ENCODE results near the gene RFLNA. TPM values are rescaled to one million over a fixed set of nuclear protein-coding genes. Genes with fewer than 3 reads are reported as not detected.

Gene RFLNA
- polyA plus RNA-seq, 3 donors = 0.16 to 12.7 (median 1.2) TPM

DNA sequence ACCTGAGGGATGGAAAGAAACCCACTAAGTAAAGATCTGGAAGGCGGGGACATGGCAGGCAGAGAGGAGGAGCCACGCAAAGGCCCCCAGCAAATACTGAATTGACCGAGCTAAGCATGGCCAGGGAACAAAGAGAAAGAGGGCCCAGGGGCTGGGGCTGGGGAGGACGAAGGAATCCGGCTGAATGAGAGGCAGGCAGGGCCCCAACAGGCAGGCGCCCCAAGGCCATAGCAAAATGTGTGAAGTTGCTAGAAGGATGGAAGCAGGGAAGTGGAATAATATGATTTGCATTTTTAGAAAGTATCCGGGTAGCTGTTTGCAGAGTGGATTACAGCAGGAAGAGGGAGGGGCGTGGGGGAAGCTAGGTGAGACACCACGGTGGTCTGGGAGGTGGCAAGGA, 49.1 kb downstream of the RFLNA start:
- no peak overlapping the region for H3K27ac ChIP-seq (ENCODE audit: low read depth, low read length)
- WGBS, 3 donors = 85 to 90% (median 86%) methylated on average over 9 of the region's 9 CpGs

- 95 to 96% (median 96%) methylated on average over 35 to 38 of the region's 38 CpGs for WGBS, 3 donors
- no peak overlapping the region for H3K27ac ChIP-seq (ENCODE audit: low read depth, low read length)
Observed at GRCh38 chr12:124344526-124344925, 49.6 kb downstream of the RFLNA start.

GRCh38 chr12:124345795-124346194, 50.9 kb downstream of the RFLNA start:
- 65 to 90% (median 76%) methylated on average over 13 of the region's 13 CpGs for WGBS, 3 donors
- no peak overlapping the region for H3K27ac ChIP-seq (ENCODE audit: low read depth, low read length)

- WGBS, 3 donors = 92 to 95% (median 93%) methylated on average over 37 to 38 of the region's 38 CpGs
- no peak overlapping the region for H3K27ac ChIP-seq (ENCODE audit: low read depth, low read length)
Observed at GRCh38 chr12:124346425-124347168, 51.7 kb downstream of the RFLNA start.

DNA sequence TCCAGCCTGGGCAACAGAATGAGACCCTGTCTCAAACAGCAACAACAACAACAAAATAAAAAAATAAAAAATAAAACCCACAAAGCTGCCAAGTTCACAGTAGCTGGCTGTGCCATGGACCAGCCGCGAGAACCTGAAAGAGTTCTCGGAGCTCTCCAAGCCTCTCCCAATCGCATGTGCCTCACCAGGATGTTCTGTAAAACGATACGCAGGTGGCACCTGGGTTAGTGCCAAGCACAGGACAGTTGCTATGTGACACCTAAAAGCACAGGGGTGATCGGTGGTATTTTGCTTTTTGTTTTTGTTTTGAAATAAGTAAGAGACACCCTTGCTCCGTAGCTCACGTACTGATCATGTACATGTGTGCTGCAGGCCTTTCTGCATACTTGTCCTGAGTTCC, 52.4 kb downstream of the RFLNA start:
- H3K27ac ChIP-seq (ENCODE audit: low read depth, low read length) = no peak overlapping the region
- WGBS, 3 donors = 88 to 94% (median 94%) methylated on average over 9 of the region's 9 CpGs

- WGBS, 3 donors = 80 to 86% (median 86%) methylated on average over 32 to 34 of the region's 34 CpGs
- H3K27ac ChIP-seq (ENCODE audit: low read depth, low read length) = no peak overlapping the region
Observed at GRCh38 chr12:124347805-124348658, 53.1 kb downstream of the RFLNA start.

DNA sequence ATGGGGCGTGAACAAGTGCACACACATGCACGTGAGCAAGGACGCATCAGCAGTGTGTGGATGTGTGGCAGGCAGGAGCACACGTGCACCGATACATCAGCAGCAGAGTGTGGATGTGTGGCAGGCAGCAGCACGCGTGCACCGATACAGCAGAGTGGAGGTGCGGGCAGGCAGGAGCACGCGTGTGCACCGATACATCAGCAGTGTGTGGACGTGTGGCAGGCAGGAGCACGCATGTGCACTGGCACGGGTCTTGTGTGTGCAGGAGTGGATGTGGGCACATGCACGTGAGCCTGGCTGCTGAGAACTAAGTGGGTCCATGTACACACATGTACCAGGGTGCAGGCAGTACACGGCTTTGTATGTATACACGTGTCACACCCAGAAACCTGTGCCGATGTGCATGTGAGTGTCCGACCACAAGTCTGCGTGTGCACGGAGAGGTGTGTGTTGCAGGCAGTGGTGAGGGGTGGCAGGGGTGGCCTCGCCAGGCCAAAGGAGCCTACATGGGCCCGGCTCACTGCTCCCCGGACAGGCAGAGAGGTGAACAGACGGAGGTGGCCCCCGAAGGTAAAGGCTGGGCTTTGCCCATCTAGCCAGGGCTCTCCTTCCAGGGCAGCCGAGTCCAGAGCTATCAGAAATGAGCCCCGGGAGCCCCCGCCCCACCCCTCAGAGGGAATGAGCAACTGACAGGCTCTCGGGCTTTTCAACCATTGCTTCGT, 53.9 kb downstream of the RFLNA start:
- WGBS, 3 donors = 92 to 94% (median 93%) methylated on average over 32 of the region's 32 CpGs
- H3K27ac ChIP-seq (ENCODE audit: low read depth, low read length) = no peak overlapping the region

GRCh38 chr12:124350491-124350890, 55.6 kb downstream of the RFLNA start:
- WGBS, 3 donors = 96 to 97% (median 97%) methylated on average over 18 of the region's 18 CpGs
- no peak overlapping the region for H3K27ac ChIP-seq (ENCODE audit: low read depth, low read length)

DNA sequence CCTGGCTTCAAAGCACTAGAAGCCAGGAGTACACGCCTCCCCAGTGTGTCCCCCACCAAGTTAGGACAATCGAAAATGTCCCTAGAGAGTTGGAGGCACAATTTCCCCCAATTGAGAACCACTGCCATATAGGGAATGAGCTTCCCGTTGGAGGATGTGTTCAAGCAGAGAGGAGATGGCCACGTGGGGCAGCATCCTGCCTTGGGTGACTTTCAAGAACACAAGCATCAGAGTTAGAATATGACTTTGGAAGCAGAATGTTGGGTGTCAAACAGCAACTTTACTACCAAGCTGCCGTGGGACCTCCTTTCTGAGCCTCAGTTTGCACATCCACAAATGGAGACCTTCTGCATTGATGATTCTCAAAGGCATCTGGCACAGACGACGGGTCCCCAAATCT, 56.5 kb downstream of the RFLNA start:
- H3K27ac ChIP-seq (ENCODE audit: low read depth, low read length) = no peak overlapping the region
- 82 to 89% (median 85%) methylated on average over 7 of the region's 7 CpGs for WGBS, 3 donors

DNA sequence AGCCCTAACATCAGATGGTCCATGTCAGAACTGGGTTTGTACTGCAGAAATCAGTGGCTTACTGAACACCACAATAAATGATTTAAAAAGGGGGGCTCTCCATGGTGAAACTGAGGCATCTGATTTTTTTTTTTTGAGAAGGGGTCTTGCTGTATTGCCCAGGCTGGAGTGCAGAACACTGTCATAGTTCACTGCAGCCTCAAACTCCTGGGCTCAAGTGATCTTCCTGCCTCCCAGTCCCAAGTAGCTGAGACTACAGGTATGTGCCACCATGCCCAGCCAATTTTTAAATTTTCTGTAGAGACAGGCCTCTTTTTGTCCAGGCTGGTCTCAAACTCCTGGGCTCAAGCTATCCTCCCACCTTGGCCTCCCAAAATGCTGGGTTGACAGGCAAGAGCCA, 57.4 kb downstream of the RFLNA start:
- no peak overlapping the region for H3K27ac ChIP-seq (ENCODE audit: low read depth, low read length)

GRCh38 chr12:124352839-124353238, 57.9 kb downstream of the RFLNA start:
- WGBS, 3 donors = 18 to 22% (median 19%) methylated on average over 9 of the region's 9 CpGs
- no peak overlapping the region for H3K27ac ChIP-seq (ENCODE audit: low read depth, low read length)

DNA sequence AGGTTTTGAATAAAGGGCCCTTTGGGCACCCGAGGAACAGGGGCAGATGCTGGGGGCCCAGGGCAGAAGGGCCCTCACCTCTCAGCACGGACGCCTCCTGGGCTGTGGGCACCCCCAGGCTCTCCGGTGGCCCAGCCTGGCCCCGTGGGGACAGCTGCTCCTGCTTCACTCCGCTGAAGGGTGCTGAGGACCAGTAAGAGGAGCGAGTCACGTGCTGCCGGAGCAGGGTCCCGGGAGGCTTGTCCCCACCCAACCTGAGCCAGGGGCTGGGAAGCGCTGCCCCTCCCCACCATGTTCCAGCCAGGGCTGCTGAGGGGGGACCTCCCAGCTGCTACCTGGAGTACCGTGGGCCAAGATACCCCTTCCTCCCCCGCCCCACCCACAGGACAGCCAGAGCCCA, 59.5 kb downstream of the RFLNA start:
- 82 to 88% (median 82%) methylated on average over 9 to 13 of the region's 13 CpGs for WGBS, 3 donors
- H3K27ac ChIP-seq (ENCODE audit: low read depth, low read length) = no peak overlapping the region

GRCh38 chr12:124356221-124356620, 61.3 kb downstream of the RFLNA start:
- no peak overlapping the region for H3K27ac ChIP-seq (ENCODE audit: low read depth, low read length)
- 94 to 95% (median 95%) methylated on average over 5 of the region's 5 CpGs for WGBS, 3 donors

DNA sequence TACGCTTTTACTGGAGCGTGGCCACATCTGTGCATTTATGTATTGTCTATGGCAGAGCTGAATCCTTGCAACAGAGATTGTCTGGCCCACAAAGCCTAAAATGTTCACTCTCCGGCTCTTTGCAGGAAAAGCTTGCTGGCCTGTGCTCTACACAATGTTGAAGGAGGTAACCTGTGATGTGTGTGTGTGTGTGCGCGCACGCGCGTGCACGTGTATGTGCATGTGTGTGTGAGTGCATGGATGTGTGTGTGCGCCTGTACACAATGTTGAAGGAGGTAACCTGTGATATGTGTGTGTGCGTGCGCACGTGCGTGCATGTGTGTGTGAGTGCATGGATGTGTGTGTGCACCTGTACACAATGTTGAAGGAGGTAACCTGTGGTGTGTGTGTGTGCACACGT, 62.7 kb downstream of the RFLNA start:
- no peak overlapping the region for H3K27ac ChIP-seq (ENCODE audit: low read depth, low read length)

DNA sequence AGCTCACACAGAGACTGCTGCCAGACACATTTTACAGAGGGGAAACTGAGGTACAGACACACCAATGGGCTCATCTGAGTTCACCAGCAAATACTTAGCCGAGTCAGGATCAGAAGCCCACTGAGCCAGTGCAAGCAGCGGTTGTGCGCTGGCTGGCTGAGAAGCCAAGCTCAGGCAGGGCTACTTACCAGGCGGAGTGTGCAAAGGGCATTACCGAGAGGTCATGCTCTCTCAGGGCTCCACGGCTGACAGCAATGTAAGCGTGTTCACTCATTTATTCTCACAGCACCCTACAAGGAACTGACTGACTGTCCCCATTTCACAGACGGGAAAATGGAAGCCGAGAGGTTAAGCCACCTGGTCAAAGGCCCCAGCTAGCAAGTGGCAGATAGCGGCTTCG, 63.7 kb downstream of the RFLNA start:
- 86 to 95% (median 91%) methylated on average over 11 of the region's 11 CpGs for WGBS, 3 donors
- H3K27ac ChIP-seq (ENCODE audit: low read depth, low read length) = no peak overlapping the region

More for the DNA sequence above, 62.7 kb downstream of the RFLNA start:
- WGBS, 3 donors = 93 to 95% (median 95%) methylated on average over 15 of the region's 15 CpGs

- 16 to 59% (median 43%) methylated on average over 36 to 37 of the region's 37 CpGs for WGBS, 3 donors
- H3K27ac ChIP-seq (ENCODE audit: low read depth, low read length) = no peak overlapping the region
Observed at GRCh38 chr12:124359671-124360581, 65.0 kb downstream of the RFLNA start.

DNA sequence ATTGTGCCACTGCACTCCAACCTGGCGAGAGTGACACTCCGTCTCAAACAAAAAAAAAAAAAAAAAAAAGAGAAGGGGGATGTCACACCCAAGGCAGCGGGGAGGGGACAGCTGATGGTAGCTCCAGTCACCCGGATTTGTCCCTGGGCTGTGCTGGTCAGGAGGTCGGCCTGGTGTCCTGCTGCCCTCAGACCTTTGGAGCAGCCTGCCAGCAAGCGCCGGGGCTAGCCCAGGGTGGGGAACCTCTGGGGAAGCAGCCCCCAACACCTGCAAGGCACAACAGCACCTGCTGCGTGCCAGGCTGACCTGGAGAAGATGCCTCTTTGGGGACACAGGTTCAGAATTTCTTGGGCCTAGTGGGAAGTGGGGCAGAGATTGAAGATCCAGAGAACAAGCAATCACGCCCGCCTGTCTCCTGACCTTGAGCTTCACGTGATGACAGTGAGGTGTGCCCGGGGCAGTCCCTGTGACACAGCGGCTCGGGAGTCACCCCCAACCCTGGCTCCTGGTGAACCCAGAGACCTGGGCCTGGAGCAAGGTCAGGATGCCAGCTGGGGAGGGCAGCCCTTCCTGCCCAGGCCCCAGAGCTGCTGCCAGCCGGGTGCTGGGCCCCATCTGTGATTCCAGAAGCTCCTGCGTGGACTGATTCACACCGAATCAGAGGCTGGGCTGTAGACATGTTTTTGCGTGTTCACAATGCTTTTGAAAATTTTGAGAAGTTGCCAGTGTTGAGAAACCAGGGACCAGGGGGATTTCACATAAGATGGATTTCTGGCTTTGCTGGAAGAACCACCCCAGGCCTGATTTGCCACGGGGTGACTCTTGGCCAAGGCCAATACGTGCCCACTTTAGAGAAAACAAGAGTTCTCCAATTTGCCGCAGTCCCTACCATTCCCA, 66.4 kb downstream of the RFLNA start:
- WGBS, 3 donors = 55 to 91% (median 82%) methylated on average over 21 of the region's 21 CpGs
- no peak overlapping the region for H3K27ac ChIP-seq (ENCODE audit: low read depth, low read length)
